Hepatocyte (in vitro differentiated cells): ENCODE results near the gene SAT2. TPM values are rescaled to one million over a fixed set of nuclear protein-coding genes. Genes with fewer than 3 reads are reported as not detected.

ENCODE experiments used
- DNase-seq: peaks from one replicate; pipeline ENCODE4 v3.0.0-alpha.2; 2016; ENCODE audit warnings: low spot score
- H2AFZ ChIP-seq: fragments of 200-600 bp; sonication (generic); 2 replicates; pipeline ENCODE4 v1.6.0; 2016; ENCODE audit warnings: antibody characterized with exemption, mild to moderate bottlenecking
- H3K27ac ChIP-seq: fragments of 200-600 bp; sonication (generic); 2 replicates; pipeline ENCODE4 v1.5.1; 2016; ENCODE audit warnings: mild to moderate bottlenecking
- H3K27me3 ChIP-seq: fragments of 200-600 bp; sonication (generic); 2 replicates; pipeline ENCODE4 v1.6.1; 2016
- H3K36me3 ChIP-seq: fragments of 200-600 bp; sonication (generic); replicated peaks from 2 replicates; pipeline ENCODE4 v1.5.1; 2016; ENCODE audit warnings: low read depth; ENCODE audit not compliant: insufficient read depth
- H3K4me1 ChIP-seq: fragments of 200-600 bp; sonication (generic); 2 replicates; pipeline ENCODE4 v1.5.1; 2016; ENCODE audit warnings: mild to moderate bottlenecking, moderate library complexity; ENCODE audit not compliant: insufficient read depth
- H3K4me2 ChIP-seq: fragments of 200-600 bp; sonication (generic); 2 replicates; pipeline ENCODE4 v1.6.0; 2016
- H3K4me3 ChIP-seq: fragments of 200-600 bp; sonication (generic); 2 replicates; pipeline ENCODE4 v1.5.1; 2016; ENCODE audit warnings: mild to moderate bottlenecking
- H3K79me2 ChIP-seq: fragments of 200-600 bp; sonication (generic); 2 replicates; pipeline ENCODE4 v1.6.0; 2017; ENCODE audit warnings: mild to moderate bottlenecking
- H3K9me2 ChIP-seq: fragments of 200-600 bp; sonication (generic); replicated peaks from 2 replicates; pipeline ENCODE4 v1.6.0; 2017; ENCODE audit warnings: mild to moderate bottlenecking; ENCODE audit not compliant: insufficient read depth
- H3K9me3 ChIP-seq: fragments of 200-600 bp; sonication (generic); 2 replicates; pipeline ENCODE4 v1.5.1; 2016; ENCODE audit warnings: low read depth, mild to moderate bottlenecking
- H4K20me1 ChIP-seq: fragments of 200-600 bp; sonication (generic); 2 replicates; pipeline ENCODE4 v1.6.0; 2016; ENCODE audit warnings: mild to moderate bottlenecking; ENCODE audit not compliant: insufficient read depth, poor library complexity, severe bottlenecking
- EZH2 ChIP-seq: fragments of 200-600 bp; sonication (generic); IDR thresholded peaks from 2 replicates; pipeline ENCODE4 v1.6.1; 2016; ENCODE audit warnings: antibody characterized with exemption, mild to moderate bottlenecking, borderline replicate concordance
- EZH2phosphoT487 ChIP-seq: fragments of 200-600 bp; sonication (generic); IDR thresholded peaks from one replicate; pipeline ENCODE4 v1.6.1; 2018; ENCODE audit warnings: antibody characterized with exemption, mild to moderate bottlenecking, low read depth, moderate library complexity; ENCODE audit not compliant: unreplicated experiment, severe bottlenecking
- WGBS: methylation state at CpG from one replicate; pipeline ENCODE4 v1.1.6; 2016; ENCODE audit warnings: low lambda C conversion rate; ENCODE audit errors: missing lambda C conversion rate; 5-methylcytosine and 5-hydroxymethylcytosine counted together
- polyA plus RNA-seq: library from polyadenylated mRNA; unstranded; fragments of >200 nt; fragmentation: Nextera tagmentation; extraction: Ambion mirVana; gene quantifications from 2 replicates; pipeline ENCODE4 v1.2.1, GENCODE V29; 2016
- total RNA-seq: library from RNA; depleted of rRNA; stranded (reverse); fragments of >200 nt; gene quantifications from 2 replicates; pipeline ENCODE4 v1.2.3, GENCODE V29; 2014
- TF ChIP-seq, protein P1 (sequence below): fragments of 200-600 bp; sonication (generic); IDR thresholded peaks from 2 replicates; pipeline ENCODE4 v1.5.1; 2016; ENCODE audit warnings: antibody characterized with exemption, mild to moderate bottlenecking; ENCODE audit not compliant: poor library complexity

The SAT2 gene
- total and polyA plus RNA-seq, 2 experiments from 2014 or later: 130 to 138 TPM

DNA sequence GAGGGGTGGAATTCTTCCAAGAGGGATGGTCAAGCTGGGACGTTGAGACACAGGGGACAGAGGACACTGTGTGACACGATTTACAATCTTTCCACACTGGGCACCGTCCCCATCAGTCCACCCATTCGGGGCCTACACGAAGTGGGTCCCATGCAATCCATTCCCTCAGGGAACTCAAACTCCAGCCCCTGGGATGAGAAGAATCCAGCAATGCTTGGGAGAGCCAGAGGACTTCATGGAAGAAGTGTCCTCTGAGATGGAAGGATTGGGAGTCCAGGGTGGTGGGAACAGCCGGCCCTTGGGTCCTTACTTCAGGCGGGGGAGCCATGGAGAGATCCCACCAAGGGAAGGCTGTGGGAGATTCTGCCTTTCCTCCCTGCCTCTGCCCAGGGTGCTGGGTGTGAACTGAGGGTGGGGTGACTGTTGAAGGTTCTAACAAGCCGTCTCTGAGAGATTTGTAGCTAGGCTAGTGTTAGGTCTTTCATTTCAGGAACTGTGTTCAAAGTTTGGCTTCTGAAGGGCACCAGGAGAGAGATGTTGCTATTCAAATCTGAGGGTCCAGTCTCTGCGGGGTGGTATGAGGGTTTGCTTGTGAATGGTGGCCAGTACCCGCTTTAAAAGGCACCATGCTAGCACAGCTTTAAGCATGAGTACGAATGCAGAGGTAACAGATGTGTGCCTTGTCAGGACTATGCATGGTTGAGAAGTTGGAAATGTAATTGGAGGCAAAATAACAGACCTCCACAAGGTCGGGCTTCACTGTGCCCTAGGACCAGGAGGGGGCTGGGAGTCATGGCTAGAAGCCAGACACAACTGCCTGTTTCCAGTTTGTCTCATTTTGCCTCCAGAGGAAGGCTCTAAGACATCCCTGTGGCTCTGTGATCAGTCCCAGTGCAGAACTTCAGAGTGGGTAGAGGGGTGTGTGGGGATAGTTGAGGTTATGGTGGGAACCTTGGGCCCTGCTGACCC lies 25.1 kb upstream of the SAT2 start:
- Histone ChIP-seq H3K79me2 (no peaks in the 10 kb centered on the region), H3K27ac (no peak overlapping the region), H3K4me2 (peak overlapping the region; percentile 99), H4K20me1 (no peaks in the 10 kb centered on the region), H3K9me2 (no peaks in the 10 kb centered on the region), H3K9me3 (no peaks in the 10 kb centered on the region), H3K4me3 (no peak overlapping the region), H3K36me3 (no peaks in the 10 kb centered on the region), H3K4me1 (peaks cover 5% of the 10 kb centered on the region), H2AFZ (no peak overlapping the region), H3K27me3 (peaks cover 33% of the 10 kb centered on the region)
- TF ChIP-seq EZH2: no peak
- TF ChIP-seq, protein P1, sequence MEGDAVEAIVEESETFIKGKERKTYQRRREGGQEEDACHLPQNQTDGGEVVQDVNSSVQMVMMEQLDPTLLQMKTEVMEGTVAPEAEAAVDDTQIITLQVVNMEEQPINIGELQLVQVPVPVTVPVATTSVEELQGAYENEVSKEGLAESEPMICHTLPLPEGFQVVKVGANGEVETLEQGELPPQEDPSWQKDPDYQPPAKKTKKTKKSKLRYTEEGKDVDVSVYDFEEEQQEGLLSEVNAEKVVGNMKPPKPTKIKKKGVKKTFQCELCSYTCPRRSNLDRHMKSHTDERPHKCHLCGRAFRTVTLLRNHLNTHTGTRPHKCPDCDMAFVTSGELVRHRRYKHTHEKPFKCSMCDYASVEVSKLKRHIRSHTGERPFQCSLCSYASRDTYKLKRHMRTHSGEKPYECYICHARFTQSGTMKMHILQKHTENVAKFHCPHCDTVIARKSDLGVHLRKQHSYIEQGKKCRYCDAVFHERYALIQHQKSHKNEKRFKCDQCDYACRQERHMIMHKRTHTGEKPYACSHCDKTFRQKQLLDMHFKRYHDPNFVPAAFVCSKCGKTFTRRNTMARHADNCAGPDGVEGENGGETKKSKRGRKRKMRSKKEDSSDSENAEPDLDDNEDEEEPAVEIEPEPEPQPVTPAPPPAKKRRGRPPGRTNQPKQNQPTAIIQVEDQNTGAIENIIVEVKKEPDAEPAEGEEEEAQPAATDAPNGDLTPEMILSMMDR: no peak
- no peak for TF ChIP-seq EZH2phosphoT487
- WGBS: 80% methylated on average over 12 of the region's 12 CpGs
- DNase-seq: no peak

DNA sequence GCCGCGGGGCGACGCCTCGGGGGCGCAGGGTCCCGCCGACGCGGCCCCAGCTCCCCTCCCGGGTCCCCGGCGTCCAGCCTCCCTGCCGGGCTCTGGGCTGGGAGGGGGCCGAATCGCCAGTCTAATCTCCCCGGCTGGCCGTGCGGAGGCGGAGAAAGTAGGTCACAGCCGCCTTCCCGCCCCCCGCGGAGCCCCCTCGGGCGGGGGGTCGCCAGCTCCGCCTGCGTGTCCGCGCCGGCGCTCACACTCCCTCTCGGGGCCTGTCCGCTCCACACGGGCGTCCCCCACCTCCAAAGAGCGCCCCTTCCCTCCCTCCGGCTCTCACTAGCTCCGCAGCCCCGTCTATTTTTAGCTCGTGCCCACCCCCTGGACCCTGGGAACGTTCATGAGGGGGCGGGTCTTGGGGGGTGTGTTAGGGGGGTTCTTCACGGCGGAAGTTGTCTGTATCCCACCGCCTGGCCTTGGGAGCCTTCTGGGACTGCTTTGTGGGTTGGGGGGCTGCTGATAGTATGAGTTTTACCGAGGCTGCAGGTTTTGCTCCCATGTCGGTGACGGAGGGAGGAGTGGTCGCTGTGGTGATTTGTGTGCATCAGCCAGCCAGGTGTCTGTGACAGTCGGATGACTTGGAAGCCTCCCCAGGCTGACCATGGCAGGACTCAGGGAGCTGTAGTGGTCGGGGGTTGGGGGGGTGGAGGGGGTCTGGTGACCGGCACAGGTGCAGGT lies 24.2 kb upstream of the SAT2 start:
- H3K27ac ChIP-seq: no peak overlapping the region
- H3K9me2 ChIP-seq: no peaks in the 10 kb centered on the region
- no peaks in the 10 kb centered on the region for H4K20me1 ChIP-seq
- no peak for TF ChIP-seq EZH2
- TF ChIP-seq, protein P1: no peak
- TF ChIP-seq EZH2phosphoT487: no peak
- H3K9me3 ChIP-seq: no peaks in the 10 kb centered on the region
- peaks cover 5% of the 10 kb centered on the region for H3K4me1 ChIP-seq
- H3K4me2 ChIP-seq: peak overlapping the region; percentile 99
- no peaks in the 10 kb centered on the region for H3K79me2 ChIP-seq
- WGBS: 8% methylated on average over 18 of the region's 54 CpGs
- H2AFZ ChIP-seq: peak overlapping the region; percentile 55
- no peaks in the 10 kb centered on the region for H3K36me3 ChIP-seq
- H3K27me3 ChIP-seq: peaks cover 33% of the 10 kb centered on the region
- peak overlapping the region; percentile 47 for H3K4me3 ChIP-seq
- DNase-seq: peak; percentile 55

DNA sequence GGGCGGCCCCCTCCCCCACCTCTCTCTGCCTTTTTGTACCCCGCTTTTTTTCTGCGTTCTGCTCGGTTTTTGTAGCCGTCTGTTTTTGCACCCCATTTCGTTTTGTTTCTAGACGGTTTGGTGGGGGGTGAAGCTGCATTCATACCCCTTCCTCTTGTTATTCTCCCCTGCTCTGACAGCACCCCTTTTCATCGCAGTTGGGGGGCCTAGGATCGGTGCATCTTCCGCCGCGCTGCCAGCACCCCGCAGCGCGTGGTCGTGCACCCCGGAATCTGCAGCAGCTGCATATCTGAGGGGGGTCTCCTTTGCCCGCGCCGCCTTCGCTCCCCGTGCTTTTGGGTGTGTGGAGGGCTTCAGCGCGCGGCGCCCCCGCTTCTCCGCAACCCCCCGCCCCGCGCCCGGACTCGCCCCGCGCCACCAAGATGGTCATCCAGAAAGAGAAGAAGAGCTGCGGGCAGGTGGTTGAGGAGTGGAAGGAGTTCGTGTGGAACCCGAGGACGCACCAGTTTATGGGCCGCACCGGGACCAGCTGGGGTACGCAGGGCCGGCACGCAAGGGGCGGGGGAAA lies 23.6 kb upstream of the SAT2 start:
- Histone ChIP-seq H3K27ac (no peak overlapping the region), H2AFZ (peak overlapping the region; percentile 55), H3K36me3 (no peaks in the 10 kb centered on the region), H3K4me3 (peak overlapping the region; percentile 47), H3K9me3 (no peaks in the 10 kb centered on the region), H3K4me2 (peak overlapping the region; percentile 99), H3K4me1 (peaks cover 5% of the 10 kb centered on the region), H4K20me1 (no peaks in the 10 kb centered on the region), H3K27me3 (peaks cover 33% of the 10 kb centered on the region), H3K79me2 (no peaks in the 10 kb centered on the region), H3K9me2 (no peaks in the 10 kb centered on the region)
- TF ChIP-seq EZH2phosphoT487: no peak
- peak; percentile 59 for TF ChIP-seq EZH2
- WGBS: 1% methylated on average over 36 of the region's 45 CpGs
- no peak for DNase-seq
